ENCODE data around the gene TEKT4.
"Not testable (repeated sequence)": the region's sequence is repeated elsewhere in the genome, so short reads cannot be mapped to it uniquely, and the experiment has no call there.

TEKT4 gene

GRCh38 chr2:94875820-94876522 lies 4.7 kb downstream of the TEKT4 start:
- no peak for DNase-seq

DNA sequence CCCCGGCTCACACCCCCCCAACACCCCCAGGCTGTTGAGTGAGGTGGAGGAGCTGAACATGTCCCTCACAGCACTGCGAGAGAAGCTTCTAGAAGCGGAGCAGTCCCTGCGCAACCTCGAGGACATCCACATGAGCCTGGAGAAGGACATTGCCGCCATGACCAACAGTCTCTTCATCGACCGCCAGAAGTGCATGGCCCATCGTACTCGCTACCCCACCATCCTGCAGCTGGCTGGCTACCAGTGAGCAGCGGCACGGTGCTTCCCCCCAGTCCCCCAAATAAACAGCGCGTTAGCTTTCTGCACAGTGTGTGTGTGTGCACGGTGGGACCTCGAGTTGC lies 5.3 kb downstream of the TEKT4 start:
- no peak for DNase-seq

DNA sequence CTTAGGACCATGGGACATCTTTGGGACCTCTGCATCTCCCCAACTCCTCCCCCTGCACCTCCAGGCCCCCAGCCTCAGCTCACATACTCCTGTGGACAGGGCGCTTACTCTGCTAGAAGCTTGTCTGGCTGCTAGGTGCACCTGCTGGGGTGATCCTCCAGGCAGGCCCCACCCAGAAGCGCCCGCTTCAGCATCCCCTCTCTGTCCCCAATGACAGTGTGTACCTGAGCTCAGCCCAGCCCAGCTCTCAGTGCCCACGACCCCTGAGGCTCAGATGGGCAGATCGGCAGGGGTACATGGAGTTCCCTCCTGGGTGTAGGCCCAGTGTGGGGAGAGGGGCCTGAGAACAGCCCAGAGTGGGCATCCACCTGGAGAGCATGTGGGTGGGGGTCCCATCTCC lies 5.9 kb downstream of the TEKT4 start:
- no peak for DNase-seq

DNA sequence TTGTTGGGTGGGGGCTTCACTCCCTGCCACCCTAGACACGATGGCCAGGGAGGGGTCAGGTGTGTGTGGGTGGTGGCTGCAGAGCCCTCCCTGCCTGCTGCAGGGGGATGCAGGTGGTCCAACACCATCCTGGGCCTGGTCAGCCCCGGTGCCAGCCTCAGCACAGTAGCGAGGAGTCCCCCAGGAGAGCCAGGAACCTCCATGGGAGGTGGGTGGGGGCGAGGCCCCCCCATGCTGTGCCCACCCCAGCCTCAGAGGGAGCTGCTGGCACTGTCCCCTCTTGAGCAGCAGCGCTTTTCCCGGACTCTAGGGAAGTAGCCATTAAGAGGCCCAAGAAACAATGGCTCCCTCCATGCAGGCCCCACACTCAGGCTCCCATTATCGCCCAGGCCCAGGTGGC lies 7.3 kb downstream of the TEKT4 start:
- not testable (repeated sequence) for DNase-seq

DNA sequence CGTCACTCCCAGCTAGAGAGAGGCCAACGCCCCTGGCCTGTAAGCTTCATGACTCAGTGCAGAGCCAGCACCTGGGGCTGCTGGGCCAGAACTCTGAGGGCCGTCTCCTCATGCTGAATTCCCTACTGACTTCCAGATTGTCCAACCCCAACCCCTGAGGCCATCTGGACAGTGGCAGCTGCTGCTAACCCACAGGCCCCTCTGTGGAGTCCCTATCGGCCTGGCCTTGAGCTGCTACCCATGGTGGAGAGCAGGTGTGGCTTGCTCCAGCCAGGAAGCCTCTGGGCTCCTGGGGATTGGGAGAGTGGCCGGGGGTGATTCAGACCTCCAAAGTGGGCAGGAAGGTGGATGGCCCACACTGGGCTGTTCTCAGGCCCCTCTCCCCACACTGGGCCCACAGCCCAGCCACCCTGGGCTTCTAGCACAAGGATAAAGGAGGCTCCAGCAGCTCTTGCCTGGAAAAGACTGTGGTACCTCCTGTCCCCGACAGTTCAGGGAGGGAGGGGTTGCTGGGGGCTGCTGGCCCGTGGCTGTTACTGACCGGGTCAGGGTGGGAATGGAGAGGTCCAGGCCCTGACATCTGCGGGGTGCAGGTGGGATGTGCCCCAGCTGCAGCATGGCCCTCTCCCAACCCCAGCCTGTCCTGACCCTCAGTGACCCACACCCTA lies 8.2 kb downstream of the TEKT4 start:
- no peak for DNase-seq

- DNase-seq, result no peak
Observed at GRCh38 chr2:94879982-94880377, 8.8 kb downstream of the TEKT4 start.

DNA sequence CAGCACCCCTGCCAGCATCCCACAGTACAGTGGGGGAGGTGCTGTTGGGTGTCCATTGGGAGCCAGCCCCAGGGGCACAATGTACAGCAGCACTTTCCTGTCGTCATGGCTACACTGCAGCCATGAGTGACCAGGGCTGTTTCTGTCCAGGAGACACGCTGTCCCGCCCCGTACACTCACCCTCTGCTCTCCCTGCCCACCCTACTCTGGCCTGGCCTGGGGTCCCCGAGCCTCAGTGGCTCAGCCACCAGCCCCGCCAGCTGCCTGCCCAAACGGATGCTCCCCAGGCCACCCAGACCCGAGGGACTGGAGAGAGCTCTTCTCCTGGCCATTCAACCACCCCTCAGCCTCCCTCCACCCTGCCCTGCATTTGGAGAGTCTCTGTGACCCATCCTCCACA lies 9.3 kb downstream of the TEKT4 start:
- no peak for DNase-seq

- DNase-seq, result no peak
Observed at GRCh38 chr2:94881070-94881469, 9.8 kb downstream of the TEKT4 start.

GRCh38 chr2:94890234-94890633 lies 19.0 kb downstream of the TEKT4 start:
- DNase-seq, result no peak

- DNase-seq, result not testable (repeated sequence)
Observed at GRCh38 chr2:94895273-94895672, 24.0 kb downstream of the TEKT4 start.

DNA sequence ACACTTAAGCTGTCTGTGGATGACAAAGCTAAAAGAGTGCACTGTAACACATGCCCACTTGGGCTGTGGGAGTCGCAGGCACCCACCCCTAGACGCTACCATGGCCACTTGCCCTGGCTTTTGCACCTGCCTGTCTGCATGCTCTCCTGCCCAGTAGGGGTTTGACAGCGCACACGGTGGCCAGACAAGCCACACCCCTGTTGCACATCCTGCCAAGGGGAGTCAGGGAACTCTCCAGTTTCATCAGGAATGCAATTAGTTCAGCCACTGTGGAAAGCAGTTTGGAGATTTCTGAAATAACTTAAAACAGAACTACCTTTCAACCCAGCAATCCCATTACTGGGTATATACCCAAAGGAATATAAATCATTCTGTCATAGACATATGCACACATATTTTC lies 35.7 kb downstream of the TEKT4 start:
- not testable (repeated sequence) for DNase-seq

- DNase-seq, result no peak
Observed at GRCh38 chr2:94923196-94923595, 52.0 kb downstream of the TEKT4 start.

- not testable (repeated sequence) for DNase-seq
Observed at GRCh38 chr2:94924999-94925398, 53.8 kb downstream of the TEKT4 start.
